ENCODE measurements around the gene DOLPP1.
A peak's percentile ranks its signal among the peaks of the same experiment; 100 is the strongest.

Gene DOLPP1

GRCh38 chr9:129139233-129139992 is 58.5 kb downstream of the DOLPP1 start:
- peak; percentile 44 for DNase-seq (ENCODE audit: low read depth)

DNA sequence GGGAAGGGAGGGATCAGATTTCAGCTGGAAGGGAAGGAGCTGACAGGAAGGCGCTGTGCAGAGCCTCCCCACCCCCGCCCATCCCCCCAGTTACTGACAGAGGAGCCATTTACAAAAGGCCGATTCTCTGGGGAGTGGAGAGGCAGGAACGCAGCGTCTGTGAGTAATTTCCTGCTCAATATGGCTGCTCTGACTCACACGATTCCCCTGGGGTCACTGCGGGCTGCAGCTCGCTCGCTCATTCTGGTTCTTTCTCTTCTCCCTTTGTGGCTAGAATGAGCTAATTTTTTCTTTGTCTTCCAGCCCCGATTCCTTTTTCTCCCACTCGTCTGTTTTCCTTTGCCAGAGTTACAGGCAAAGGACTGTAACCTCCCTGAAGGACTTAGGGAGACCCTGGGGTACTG is 59.1 kb downstream of the DOLPP1 start:
- peak; percentile 65 for DNase-seq (ENCODE audit: low read depth)

All from stimulated activated CD8-positive, alpha-beta memory T cell treated with anti-CD3 and anti-CD28 coated beads, Interleukin-12 subunit alpha, Interleukin-12 subunit beta, amount 100 ng/mL, for 4 hours (primary cell).